ENCODE data around the gene SEL1L. TPM values are rescaled to one million over a fixed set of nuclear protein-coding genes. Genes with fewer than 3 reads are reported as not detected.
"Not testable (repeated sequence)": the region's sequence is repeated elsewhere in the genome, so short reads cannot be mapped to it uniquely, and the experiment has no call there.

Gene SEL1L
- 24.2 TPM for polyA plus RNA-seq (2012; ENCODE audit: insufficient read depth, insufficient read length)

DNA sequence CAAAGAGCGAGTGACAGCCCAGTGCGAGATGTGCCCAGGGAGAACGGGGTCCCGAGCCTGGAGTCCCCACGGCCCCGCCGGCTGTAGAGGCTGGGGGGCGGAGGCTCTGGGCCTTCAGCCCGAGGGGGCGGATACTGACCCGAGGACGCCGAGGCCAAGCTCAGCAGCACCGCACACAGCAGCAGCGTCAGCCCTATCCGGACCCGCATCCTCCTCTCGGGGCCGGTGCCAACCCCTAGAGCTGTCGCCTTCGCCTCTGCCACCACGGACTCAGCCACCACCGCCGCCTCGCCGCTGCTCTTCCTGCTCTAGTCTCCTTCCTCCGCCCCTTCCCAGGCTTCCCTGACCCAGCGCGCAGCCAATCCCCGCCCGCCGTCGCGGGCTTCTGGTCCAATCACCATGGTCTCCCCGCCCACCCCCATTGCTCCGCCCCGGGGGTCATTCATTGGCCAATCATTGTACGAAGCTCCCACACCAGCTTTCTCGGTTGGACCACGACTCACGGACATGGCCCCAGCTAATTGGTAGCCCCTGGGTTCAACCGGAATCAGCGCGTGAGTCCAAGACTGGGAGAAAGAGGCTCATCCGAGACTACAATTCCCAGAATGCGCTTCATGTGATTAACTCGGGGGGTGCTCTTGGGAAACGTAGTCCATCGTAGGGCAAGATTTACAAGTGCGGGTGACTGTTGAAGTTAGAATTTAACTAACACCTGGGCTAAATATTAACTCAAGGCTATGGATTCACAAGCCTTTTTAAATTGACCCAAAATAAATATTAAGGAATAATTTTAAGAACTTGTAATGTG lies at the start of gene SEL1L:
TSS of gene SEL1L (minus strand) at position 318 of the 808 bp plus-strand sequence. CDS start at position 209, 109 bp downstream.
- DNase-seq (ENCODE audit: low read depth, low spot score), result peak; percentile 100
- peak within 1 kb of the TSS; percentile 84 for H3K4me3 ChIP-seq (ENCODE audit: low read length)

DNA sequence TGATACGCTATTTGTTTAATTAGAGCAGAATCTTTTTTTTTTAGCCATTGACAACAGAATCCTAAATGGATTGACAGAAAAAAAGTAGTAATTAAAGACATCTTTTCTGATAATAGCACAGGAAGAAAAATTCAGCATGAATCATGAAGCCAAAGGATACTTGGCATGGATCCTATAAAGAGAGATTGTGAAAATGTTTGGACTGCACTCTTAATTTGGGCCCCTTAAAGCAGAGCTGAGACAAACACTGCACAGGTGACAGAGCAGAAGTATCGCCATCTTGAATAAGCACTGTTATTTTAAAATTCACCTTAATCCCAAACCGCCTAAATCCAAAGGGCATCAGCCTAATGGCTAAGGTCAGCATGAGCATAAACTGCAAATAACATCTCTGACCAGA lies 48.8 kb upstream of the SEL1L start:
- no peak overlapping the region for H3K4me3 ChIP-seq (ENCODE audit: low read length)
- DNase-seq (ENCODE audit: low read depth, low spot score), result no peak

DNA sequence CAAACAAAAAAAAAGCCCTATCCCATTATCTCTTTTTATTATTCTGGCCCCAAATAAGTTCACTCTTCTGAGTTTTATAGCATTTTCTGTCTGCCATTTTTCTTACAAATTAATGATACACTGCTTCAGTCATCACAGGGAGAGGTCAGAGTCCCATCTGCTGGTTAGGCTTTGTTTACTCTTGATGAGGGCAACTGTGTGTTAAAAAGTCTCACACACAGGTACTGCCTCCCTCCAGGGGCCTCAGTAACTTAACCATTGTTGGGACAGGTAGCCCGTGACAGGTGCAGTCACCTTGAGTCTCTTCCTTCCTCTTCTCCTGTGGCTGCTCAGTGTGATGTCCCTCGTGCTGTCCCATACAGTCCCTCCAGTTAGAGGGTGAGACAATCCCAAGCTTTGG lies 45.5 kb upstream of the SEL1L start:
- no peak for DNase-seq (ENCODE audit: low read depth, low spot score)
- H3K4me3 ChIP-seq (ENCODE audit: low read length), result no peak overlapping the region

DNA sequence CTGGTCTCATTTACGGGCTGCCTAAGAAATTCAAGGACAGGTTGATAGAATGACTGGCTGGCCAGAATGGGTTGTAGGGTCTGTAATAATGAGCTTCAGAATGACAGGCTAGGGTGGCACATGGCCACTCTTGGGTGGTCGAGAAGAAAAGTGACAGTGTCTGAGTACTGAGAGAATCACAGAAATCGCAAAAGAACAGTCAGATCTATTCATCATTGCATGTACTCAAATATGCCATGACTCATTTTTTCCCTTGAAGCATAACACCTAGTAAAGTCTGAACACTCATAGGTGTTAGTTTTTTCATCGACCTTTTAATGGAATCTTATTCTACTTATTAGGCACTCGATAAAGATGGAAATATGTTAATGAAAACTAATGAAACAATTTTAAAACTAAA lies 37.8 kb upstream of the SEL1L start:
- no peak for DNase-seq (ENCODE audit: low read depth, low spot score)
- H3K4me3 ChIP-seq (ENCODE audit: low read length), result no peak overlapping the region

DNA sequence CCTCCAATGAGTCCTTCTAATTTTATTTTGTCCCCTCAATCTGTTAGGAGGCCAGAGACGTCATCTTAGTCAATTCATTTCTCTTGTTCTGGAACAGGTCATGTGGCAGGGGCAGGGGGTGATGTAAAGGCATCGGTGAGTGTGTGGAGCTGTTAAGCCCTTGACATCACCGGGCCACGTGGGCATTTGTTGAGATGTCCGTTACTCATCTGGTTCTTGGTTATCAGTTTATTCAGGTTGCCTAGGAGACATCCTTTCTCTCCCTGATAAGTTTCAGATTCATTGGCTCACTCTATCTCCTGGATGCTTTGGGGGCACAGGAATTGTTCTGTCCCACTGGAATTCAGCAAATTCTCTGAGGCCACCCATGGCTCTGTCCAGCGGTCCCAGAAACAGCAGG lies 33.6 kb upstream of the SEL1L start:
- no peak overlapping the region for H3K4me3 ChIP-seq (ENCODE audit: low read length)
- no peak for DNase-seq (ENCODE audit: low read depth, low spot score)

DNA sequence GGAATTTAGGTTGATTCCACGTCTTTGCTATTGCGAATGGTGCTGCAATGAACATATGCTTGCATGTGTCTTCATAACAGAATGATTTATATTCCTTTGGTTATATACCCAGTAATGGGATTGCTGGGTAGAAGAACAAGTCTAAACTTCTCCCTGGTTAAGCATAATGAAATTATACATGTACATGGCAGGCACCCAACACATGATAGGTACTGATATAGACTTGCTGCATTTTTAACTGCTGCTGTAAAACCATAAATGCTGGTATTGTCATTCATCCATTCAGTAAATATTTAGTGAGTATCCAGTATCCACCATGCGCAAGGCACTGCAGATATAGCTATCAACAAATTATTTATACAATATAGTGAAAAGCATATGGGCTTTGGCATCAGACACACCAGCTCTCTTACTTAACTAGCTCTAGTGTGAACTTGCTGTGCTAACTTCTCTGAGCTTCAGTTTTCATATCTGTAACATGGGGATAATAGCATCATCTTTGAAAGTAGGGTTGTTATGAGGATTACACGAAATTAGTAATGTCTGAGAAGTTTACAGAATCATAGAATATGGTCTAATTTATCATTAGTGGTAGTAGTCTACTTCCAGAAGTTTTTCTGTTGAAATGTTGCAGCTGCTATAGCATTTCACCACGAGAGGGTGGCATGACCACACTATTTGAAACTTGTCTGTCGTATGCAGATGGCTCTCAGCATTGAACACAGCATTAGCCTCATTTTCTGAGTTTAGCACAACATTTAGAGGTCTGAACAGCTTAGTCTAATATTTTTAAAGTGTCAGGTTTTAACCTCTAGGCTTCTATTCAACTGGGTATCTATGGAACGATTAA lies 32.0 kb upstream of the SEL1L start:
- no peak overlapping the region for H3K4me3 ChIP-seq (ENCODE audit: low read length)
- peak; percentile 27 for DNase-seq (ENCODE audit: low read depth, low spot score)

DNA sequence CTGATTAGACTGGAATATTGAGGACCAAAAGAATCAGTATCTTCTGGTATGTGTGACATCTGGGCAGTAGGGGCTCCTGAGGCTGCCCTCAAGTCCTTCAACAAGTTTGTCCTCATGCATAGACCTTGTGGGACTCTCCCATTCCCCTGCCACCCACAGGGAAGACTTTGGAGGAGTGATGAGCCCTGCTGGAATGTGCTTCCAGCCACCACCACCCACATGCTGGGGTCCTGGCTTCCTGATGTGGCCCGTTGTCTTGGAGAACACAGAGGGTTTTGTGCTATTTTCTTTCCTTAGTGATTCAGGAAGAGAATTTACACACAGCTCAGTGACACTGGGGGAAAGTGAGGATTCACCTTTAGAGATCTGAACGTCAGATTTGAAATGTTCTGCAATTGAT lies 29.2 kb upstream of the SEL1L start:
- DNase-seq (ENCODE audit: low read depth, low spot score), result no peak
- H3K4me3 ChIP-seq (ENCODE audit: low read length), result no peak overlapping the region

DNA sequence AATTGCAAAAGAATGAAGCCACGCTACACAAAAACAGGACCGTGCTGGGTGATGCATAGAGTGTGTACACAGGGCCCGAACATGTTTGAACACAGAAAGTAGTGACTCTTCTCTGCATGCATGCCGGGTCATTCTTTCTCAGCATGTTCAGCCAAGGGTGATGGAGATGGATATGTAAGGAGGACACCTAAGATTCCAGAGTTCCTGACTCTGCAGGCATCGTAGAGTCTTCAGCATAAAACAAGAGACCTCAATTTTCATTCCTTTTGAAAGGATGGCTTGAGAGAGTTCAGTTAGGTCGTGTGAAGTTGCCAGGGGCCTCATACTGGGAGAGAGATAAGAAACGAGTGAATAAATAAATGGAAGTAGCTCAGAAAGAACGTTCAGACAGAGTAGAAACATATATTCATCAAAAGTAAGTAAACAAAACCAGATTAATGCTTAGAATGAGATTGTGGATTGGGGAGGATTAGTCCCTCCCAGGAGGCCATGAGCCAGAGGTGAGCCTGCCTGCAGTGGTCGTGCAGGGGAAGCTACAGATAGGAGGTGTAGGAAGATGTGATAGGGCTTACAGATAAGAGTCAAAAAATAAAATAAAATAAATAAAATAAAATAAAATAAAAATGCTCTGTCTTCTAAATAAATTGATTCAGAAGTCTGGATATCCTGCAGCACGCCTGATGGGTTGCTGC lies 27.6 kb upstream of the SEL1L start:
- no peak overlapping the region for H3K4me3 ChIP-seq (ENCODE audit: low read length)
- DNase-seq (ENCODE audit: low read depth, low spot score), result no peak

DNA sequence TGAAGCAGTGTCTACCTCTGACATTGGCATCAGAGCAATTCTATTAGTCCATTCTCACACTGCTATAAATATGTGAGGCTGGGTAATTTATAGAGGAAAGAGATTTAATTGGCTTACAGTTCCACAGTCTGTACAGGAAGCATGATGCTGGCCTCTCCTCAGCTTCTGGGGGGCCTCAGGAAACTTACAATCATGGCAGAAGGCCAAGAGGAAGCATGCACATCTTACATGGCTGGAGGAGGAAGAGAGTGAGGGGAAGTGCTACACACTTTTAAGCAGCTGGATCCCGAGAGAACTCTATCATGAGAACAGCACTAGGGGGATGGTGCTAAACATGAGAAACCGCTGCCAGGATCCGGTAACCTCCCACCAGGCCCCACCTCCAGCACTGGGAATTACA lies 25.7 kb upstream of the SEL1L start:
- H3K4me3 ChIP-seq (ENCODE audit: low read length), result no peak overlapping the region
- peak; percentile 15 for DNase-seq (ENCODE audit: low read depth, low spot score)

DNA sequence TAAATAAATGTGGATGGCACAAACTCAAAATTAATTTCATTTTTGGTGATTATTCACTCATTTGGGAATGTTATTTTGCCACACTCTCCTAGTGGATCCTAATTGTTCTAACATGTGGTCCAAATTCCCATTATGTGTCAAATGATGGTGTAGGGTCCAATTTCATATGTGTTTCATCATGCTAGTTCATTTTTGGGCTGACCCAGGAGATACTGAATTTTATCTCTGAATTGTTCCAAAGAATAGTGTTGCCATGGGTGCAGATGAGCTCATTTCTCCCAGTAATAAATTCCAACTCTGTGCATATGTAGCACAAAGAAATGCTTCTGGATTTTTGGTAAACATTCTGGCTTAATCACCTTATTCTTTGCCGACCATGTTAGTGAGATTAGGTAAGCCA lies 23.5 kb upstream of the SEL1L start:
- no peak for DNase-seq (ENCODE audit: low read depth, low spot score)
- no peak overlapping the region for H3K4me3 ChIP-seq (ENCODE audit: low read length)

DNA sequence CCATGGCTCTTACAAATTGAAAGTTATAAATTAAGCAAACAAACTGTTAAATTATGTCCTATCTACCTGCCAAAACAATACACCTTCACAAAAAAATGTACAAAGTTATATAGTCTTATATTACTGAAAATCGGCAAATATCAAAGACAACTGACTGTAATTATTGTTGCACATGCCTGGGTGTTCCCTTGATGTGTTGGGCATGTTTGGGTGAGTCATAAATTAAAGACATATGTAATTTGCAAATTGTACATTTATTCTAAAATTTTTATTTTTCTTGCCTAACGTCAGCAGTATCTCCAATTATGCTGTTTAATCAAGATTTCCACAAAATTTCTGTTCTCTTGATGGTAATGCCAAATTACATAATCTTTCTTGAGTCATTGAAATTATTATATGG lies 22.0 kb upstream of the SEL1L start:
- DNase-seq (ENCODE audit: low read depth, low spot score), result no peak
- no peak overlapping the region for H3K4me3 ChIP-seq (ENCODE audit: low read length)

DNA sequence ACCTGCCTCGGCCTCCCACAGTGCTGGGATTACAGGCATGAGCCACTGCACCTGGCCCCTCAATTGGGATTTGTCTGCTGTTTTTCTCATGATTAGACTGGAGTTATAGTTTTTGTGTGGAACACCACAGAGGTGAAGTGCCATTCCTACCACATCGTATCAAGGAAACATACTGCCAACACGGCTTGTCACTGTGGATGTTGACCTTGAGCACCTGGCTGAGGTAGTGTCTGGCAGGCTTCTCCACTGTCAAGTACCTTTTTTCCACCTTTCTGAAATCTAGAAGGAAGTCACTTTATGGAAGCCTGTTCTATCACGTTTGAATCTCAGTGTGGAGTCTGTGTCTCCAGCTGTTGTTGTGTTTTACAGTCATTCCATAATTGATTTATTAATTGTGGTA lies 21.4 kb upstream of the SEL1L start:
- DNase-seq (ENCODE audit: low read depth, low spot score), result no peak
- no peak overlapping the region for H3K4me3 ChIP-seq (ENCODE audit: low read length)

DNA sequence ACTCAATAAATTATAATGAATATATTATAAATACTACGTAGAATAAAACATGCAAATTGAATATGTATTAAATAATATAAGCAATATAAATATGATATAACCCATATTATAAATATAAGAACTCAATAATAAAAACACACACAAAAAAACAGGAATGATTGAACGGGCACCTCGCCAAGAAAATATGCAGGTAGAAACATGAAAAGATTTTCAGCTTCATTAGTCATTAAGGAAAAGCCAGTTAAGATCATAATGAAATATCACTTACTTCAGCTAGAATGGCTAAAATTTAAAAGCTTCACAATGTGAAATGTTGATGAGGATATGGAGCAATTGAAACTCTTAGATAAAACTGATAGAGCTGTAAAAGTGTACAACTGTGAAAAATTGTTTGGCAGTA lies 17.8 kb upstream of the SEL1L start:
- no peak for DNase-seq (ENCODE audit: low read depth, low spot score)
- no peak overlapping the region for H3K4me3 ChIP-seq (ENCODE audit: low read length)

DNA sequence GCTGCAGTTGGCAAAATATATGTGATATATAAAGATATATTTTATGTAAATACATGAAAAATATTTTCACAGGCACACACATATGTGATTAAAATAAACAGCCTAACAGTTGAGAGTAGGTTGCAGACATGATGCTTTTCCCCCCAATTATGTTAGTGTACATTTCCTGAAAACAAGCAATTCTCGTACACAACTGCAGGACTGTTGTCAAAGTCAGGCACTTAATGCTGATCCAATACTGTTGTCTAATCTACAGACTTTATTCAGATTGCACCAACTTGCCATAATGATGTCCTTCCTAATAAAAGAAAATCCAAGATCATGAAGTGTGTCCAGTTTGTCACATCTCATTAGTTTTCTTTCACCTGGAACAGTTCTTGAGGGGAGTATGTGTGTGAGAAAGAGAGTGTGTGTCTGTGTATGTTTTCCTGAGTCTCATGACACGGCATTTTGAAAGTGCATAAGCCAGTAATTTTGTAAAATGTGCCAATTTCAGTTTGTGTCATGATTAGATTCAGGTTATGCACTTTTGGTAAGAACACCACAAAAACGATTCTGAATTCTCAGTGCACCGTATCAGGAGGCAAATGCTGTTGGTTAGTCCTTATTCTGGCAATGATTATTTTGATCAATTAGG lies 16.5 kb upstream of the SEL1L start:
- no peak for DNase-seq (ENCODE audit: low read depth, low spot score)
- H3K4me3 ChIP-seq (ENCODE audit: low read length), result no peak overlapping the region

DNA sequence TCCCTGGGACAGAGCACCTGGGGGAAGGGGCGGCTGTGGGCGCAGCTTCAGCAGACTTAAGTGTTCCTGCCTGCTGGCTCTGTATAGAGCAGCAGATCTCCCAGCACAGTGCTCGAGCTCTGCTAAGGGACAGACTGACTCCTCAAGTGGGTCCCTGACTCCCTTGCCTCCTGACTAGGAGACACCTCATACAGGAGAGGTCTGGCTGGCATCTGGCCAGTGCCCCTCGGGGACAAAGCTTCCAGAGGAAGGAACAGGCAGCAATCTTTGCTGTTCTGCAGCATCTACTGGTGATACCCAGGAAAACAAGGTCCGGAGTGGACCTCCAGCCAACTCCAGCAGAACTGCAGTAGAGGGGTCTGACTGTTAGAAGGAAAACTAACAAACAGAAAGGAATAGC lies 7.6 kb upstream of the SEL1L start:
- not testable (repeated sequence) for DNase-seq (ENCODE audit: low read depth, low spot score)

DNA sequence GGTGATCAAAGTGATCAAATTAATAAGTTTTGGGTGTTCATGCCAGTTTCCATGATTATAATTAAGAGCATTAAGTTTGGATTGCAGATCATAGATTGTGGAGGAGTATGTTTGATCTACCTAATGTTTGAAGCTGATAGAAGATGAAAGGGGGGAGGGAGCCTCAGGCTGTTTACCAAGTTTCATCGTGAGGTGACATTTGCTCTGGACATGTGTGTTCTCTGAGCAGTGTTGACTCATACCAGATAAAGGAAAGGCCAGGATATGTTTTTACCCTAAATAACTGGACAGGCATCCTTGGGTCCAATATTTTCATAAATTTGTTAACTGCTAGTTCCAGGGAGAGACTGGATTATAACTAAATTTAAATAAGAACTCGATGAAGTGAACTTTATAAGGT lies 3.5 kb upstream of the SEL1L start:
- H3K4me3 ChIP-seq (ENCODE audit: low read length), result no peak overlapping the region
- no peak for DNase-seq (ENCODE audit: low read depth, low spot score)

More for the DNA sequence above, 7.6 kb upstream of the SEL1L start:
- not testable (repeated sequence) for H3K4me3 ChIP-seq (ENCODE audit: low read length)

DNA sequence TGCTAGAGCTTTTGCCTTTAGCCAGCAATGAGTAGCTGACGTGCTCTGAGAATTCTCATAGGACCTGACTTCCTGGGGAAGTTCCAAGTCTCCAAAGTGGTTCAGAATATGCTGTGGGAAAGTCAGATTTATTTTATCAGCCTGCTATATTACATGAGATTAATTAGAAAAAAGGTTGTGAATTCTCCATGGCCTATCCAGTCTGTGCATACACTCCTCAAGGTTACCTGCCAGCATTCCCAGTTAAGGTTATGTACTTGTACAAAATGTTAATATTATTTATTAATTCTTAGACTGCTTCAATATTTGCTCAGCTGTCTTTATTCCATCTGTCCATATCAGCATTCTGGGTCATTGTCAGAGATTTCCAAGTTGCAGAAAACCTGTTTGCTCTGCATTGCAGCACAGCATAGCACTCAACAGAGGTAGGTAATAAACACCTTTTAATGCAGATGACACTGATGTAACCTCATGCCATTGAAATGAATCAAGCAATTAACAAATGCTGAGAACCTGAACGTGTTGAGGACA lies 2.7 kb upstream of the SEL1L start:
- no peak overlapping the region for H3K4me3 ChIP-seq (ENCODE audit: low read length)
- DNase-seq (ENCODE audit: low read depth, low spot score), result no peak

DNA sequence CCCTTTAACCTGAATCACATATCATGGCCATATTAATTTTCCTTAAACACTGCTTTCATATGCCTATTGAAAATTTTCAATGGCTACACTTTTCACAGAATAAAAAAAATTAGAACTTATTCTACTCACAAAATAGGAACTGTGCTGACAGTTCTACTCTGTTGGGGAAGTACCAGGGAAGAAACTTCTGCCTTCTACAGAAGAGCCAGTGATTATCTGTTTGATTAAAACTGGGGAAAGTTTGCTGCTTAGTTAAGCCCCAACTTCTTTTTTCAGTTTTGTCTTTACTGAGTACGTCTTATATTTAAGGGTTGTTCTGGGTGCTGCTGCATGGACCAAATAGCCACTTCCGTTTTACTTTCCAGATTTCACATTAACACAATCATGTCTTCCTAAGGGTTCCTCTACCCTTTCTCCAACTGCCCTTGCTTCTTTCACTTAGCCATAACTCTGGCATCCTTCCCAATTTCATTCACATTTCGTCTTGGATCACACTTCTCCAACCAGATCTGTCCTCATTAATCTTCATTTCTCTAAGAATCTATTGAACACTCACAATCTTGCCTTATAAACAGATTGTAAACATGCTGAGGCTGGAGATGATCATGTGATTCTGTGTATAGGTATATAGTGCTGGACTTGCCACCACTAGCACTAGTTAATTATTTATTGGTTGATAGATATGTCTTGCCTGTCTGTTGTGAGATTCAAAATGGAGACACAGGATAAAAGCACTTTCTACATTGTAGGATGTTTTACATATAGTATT lies 1.9 kb upstream of the SEL1L start:
- no peak overlapping the region for H3K4me3 ChIP-seq (ENCODE audit: low read length)
- DNase-seq (ENCODE audit: low read depth, low spot score), result no peak
